NCI-H1930 (cell line): ENCODE measurements around the gene TERT.

ENCODE experiments used
- DNase-seq, 2 experiments: peaks; one replicate each; lab custom pipeline; 2025; lab: John Stamatoyannopoulos, UW

TERT gene

GRCh38 chr5:1206521-1207412 lies 88.1 kb downstream of the TERT start:
- no peak for DNase-seq

DNA sequence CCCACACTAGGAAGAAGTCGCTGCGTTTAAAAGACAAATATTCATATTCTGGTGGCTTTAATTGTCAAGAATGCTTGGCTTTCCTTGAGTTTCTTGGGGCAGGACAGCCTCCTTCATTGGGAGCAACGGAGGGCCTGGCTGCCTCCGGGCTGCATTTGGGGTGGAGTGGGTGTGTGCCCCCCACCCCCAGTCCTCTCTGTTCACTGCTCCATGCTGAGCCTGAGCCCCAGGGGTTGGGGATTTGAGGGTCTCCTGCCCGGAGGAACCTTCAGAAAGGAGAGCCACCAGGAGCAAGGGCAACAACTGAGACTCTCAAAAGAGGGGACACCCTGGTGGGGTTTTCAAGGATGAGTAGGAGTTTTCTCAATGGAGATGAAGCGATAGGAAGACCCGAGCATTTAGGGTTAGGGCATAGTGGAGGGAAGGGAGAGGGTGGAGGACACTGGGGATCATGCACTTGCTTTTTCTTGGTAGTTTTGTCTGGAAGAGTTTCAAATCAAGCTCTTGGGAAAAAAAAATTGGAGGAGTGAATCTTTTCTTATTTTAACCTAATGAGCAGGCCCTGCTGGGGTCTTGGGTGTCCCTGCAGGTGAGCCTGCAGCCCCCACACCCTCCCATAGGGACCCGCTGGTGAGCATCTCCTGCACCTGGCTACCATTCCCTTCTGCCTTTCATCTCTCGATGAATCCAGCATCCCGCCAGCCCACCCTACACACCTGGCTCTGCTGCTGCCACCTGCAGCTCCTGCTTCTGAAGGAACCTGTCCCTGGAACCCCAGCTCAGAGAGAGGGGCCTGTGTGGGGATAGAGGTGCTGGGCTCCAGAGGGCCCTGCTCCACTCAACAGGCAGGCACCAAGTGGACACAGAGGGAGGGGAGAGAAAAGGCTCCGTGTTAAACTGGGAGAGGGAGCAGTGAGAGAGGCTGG lies 89.3 kb downstream of the TERT start:
- no peak for DNase-seq

GRCh38 chr5:1204693-1205242 lies 90.1 kb downstream of the TERT start:
- DNase-seq = no peak

- DNase-seq = no peak
Measured at GRCh38 chr5:1203968-1204692, 90.7 kb downstream of the TERT start.

- no peak for DNase-seq
Measured at GRCh38 chr5:1203311-1203967, 91.4 kb downstream of the TERT start.
